Endodermal cell (in vitro differentiated cells): ENCODE data around the gene QRICH2. TPM values are rescaled to one million over a fixed set of nuclear protein-coding genes. Genes with fewer than 3 reads are reported as not detected.

ENCODE experiments used
- DNase-seq: peaks from one replicate; pipeline ENCODE4 v3.0.0-alpha.2; 2017
- H3K27ac ChIP-seq: 2 replicates; pipeline ENCODE4 v1.5.1; 2013; ENCODE audit warnings: mild to moderate bottlenecking, low read depth, low read length, moderate library complexity
- H3K27me3 ChIP-seq: 2 replicates; pipeline ENCODE4 v1.6.1; 2013; ENCODE audit warnings: mild to moderate bottlenecking, low read length, moderate library complexity; ENCODE audit not compliant: insufficient read depth, control insufficient read depth, poor library complexity, severe bottlenecking
- H3K36me3 ChIP-seq: 2 replicates; pipeline ENCODE4 v1.7.0; 2013; ENCODE audit warnings: mild to moderate bottlenecking, low read length, moderate library complexity; ENCODE audit not compliant: control insufficient read depth, insufficient read depth
- H3K4me1 ChIP-seq: one replicate; pipeline ENCODE4 v1.7.0; 2013; ENCODE audit warnings: low read length; ENCODE audit not compliant: control insufficient read depth, insufficient read depth
- H3K4me3 ChIP-seq: 2 replicates; pipeline ENCODE4 v1.5.1; 2013; ENCODE audit warnings: mild to moderate bottlenecking, low read length, moderate library complexity
- H3K9ac ChIP-seq: 2 replicates; pipeline ENCODE4 v1.6.1; 2013; ENCODE audit warnings: mild to moderate bottlenecking, low read length, moderate library complexity; ENCODE audit not compliant: poor library complexity, severe bottlenecking; ENCODE audit errors: extremely low read depth
- H3K9me3 ChIP-seq: 2 replicates; pipeline ENCODE4 v1.6.1; 2013; ENCODE audit warnings: mild to moderate bottlenecking, low read length, moderate library complexity; ENCODE audit not compliant: control insufficient read depth
- H3K27ac Mint-ChIP-seq: 2 replicates; pipeline ENCODE4 v1.8.0; 2020; ENCODE audit warnings: mixed read lengths
- H3K27me3 Mint-ChIP-seq: 2 replicates; pipeline ENCODE4 v1.8.0; 2021; ENCODE audit warnings: mild to moderate bottlenecking, mixed read lengths; ENCODE audit not compliant: insufficient read depth
- H3K36me3 Mint-ChIP-seq: 2 replicates; pipeline ENCODE4 v1.8.0; 2020; ENCODE audit warnings: low read depth, mixed read lengths
- H3K4me1 Mint-ChIP-seq: 2 replicates; pipeline ENCODE4 v1.8.0; 2020; ENCODE audit warnings: mixed read lengths
- H3K4me3 Mint-ChIP-seq: 2 replicates; pipeline ENCODE4 v1.8.0; 2020; ENCODE audit warnings: mild to moderate bottlenecking, moderate library complexity, mixed read lengths
- H3K9me3 Mint-ChIP-seq: 2 replicates; pipeline ENCODE4 v1.8.0; 2020; ENCODE audit warnings: mild to moderate bottlenecking, mixed read lengths
- CTCF ChIP-seq: fragments of 200-600 bp; sonication (generic); conservative IDR thresholded peaks from 2 replicates; pipeline ENCODE4 v1.5.0; 2021; ENCODE audit warnings: antibody characterized with exemption, mild to moderate bottlenecking
- WGBS, 2 experiments: methylation state at CpG; one replicate each; pipeline versions ENCODE4 v1.1.5 to v1.1.7; 2013; ENCODE audit warnings: missing lambda C conversion rate in 2 of 2, mixed read lengths in 1 of 2; ENCODE audit not compliant: insufficient coverage in 1 of 2, insufficient read length in 1 of 2; 5-methylcytosine and 5-hydroxymethylcytosine counted together
- total RNA-seq, 2 donors: library from RNA; stranded (reverse); fragmentation: NEBNext Ultra II Directional in 1 of 2; extraction: Animal tissue kit (Norgen Biotek cat#: 25700) in 1 of 2; gene quantifications; 2 replicates in 1 of 2; 3 replicates in 1 of 2; pipeline ENCODE4 v1.2.1, GENCODE V29; 2021

The QRICH2 gene
- total RNA-seq, 2 donors from 2014 or later = 3.5 to 5.0 TPM

- no peak overlapping the region for H3K4me3 Mint-ChIP-seq
- no peak overlapping the region for H3K4me3 ChIP-seq
- no peaks in the 10 kb centered on the region for H3K27me3 Mint-ChIP-seq
- WGBS, 2 experiments = 80 to 96% methylated on average over 3 to 6 of the region's 6 CpGs
- no peaks in the 10 kb centered on the region for H3K9me3 ChIP-seq
- no peak for TF ChIP-seq CTCF
- no peak overlapping the region for H3K9ac ChIP-seq
- no peak overlapping the region for H3K27ac ChIP-seq
- H3K4me1 ChIP-seq = no peaks in the 10 kb centered on the region
- H3K27me3 ChIP-seq = no peaks in the 10 kb centered on the region
- H3K36me3 ChIP-seq = peaks cover 76% of the 10 kb centered on the region
- H3K4me1 Mint-ChIP-seq = no peaks in the 10 kb centered on the region
- H3K27ac Mint-ChIP-seq = no peak overlapping the region
- peaks cover 50% of the 10 kb centered on the region for H3K36me3 Mint-ChIP-seq
- no peak for DNase-seq
- no peaks in the 10 kb centered on the region for H3K9me3 Mint-ChIP-seq
Measured at GRCh38 chr17:76327696-76328095, 19.6 kb upstream of the QRICH2 start.

DNA sequence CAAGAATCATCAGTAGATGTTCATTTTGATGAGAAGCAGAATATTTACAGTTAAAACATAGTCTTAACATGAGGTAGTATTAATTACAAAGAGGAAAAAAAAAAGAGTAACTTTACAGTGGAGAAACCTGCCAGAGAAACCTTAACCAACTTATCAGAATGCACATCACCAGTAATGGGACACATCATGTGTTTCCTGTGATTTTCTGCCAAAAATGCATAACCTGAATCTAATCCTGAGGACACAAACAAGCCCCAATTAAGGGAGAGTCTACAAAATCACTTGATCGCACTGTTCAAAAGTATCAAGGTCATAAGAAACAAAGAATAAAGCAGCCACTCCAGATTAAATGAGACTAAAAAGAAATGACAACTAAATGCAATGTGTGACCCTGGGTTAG is 18.2 kb upstream of the QRICH2 start:
- H3K9ac ChIP-seq = no peak overlapping the region
- no peaks in the 10 kb centered on the region for H3K9me3 ChIP-seq
- H3K4me3 Mint-ChIP-seq = no peak overlapping the region
- H3K4me1 ChIP-seq = no peaks in the 10 kb centered on the region
- H3K4me1 Mint-ChIP-seq = no peaks in the 10 kb centered on the region
- no peaks in the 10 kb centered on the region for H3K27me3 Mint-ChIP-seq
- peaks cover 57% of the 10 kb centered on the region for H3K36me3 Mint-ChIP-seq
- DNase-seq = no peak
- no peak for TF ChIP-seq CTCF
- peaks cover 76% of the 10 kb centered on the region for H3K36me3 ChIP-seq
- 96% methylated on average over 1 of the region's 1 CpG; no CpG with 5 or more reads in 1 of the 2 experiments for WGBS, 2 experiments
- no peak overlapping the region for H3K27ac ChIP-seq
- no peak overlapping the region for H3K4me3 ChIP-seq
- no peak overlapping the region for H3K27ac Mint-ChIP-seq
- H3K27me3 ChIP-seq = no peaks in the 10 kb centered on the region
- no peaks in the 10 kb centered on the region for H3K9me3 Mint-ChIP-seq

- Mint-ChIP-seq H3K4me1 (no peaks in the 10 kb centered on the region), H3K27me3 (no peaks in the 10 kb centered on the region), H3K9me3 (no peaks in the 10 kb centered on the region), H3K36me3 (peaks cover 42% of the 10 kb centered on the region), H3K4me3 (no peak overlapping the region), H3K27ac (no peak overlapping the region)
- Histone ChIP-seq H3K9me3 (no peaks in the 10 kb centered on the region), H3K27me3 (no peaks in the 10 kb centered on the region), H3K4me3 (no peak overlapping the region), H3K27ac (no peak overlapping the region), H3K4me1 (no peaks in the 10 kb centered on the region), H3K9ac (no peak overlapping the region), H3K36me3 (peaks cover 53% of the 10 kb centered on the region)
- DNase-seq = no peak
- WGBS, 2 experiments = 98 to 100% methylated on average over 2 to 3 of the region's 3 CpGs
- TF ChIP-seq CTCF = no peak
Measured at GRCh38 chr17:76318586-76318985, 10.5 kb upstream of the QRICH2 start.
